RWPE2 (cell line): ENCODE measurements around the gene PARD6B.

Experiments used
- ATAC-seq: fragments of 200-7000 bp; cut with Tn5 transposase; 3 replicates; pipeline ENCODE4 v1.9.1; 2021; ENCODE audit warnings: low read depth
- DNase-seq: peaks from one replicate; pipeline ENCODE4 v3.0.0-alpha.2; 2020; ENCODE audit warnings: low spot score
- H3K27ac ChIP-seq: fragments of 450-650 bp; 2 replicates; pipeline ENCODE4 v1.5.1; 2017; ENCODE audit warnings: mild to moderate bottlenecking; ENCODE audit not compliant: poor library complexity, severe bottlenecking
- H3K27me3 ChIP-seq: fragments of 250-450 bp; sonication (Bioruptor Pico); 2 replicates; pipeline ENCODE4 v1.5.1; 2021; ENCODE audit warnings: mild to moderate bottlenecking, moderate library complexity; ENCODE audit not compliant: insufficient read depth, poor library complexity, severe bottlenecking
- H3K36me3 ChIP-seq: fragments of 250-450 bp; sonication (Bioruptor Pico); 2 replicates; pipeline ENCODE4 v1.5.1; 2020; ENCODE audit warnings: low read depth, mild to moderate bottlenecking, moderate library complexity
- H3K4me1 ChIP-seq: fragments of 250-450 bp; sonication (Bioruptor Pico); 2 replicates; pipeline ENCODE4 v1.5.1; 2021; ENCODE audit warnings: mild to moderate bottlenecking, moderate library complexity; ENCODE audit not compliant: insufficient read depth, poor library complexity, severe bottlenecking
- H3K4me3 ChIP-seq: fragments of 250-450 bp; sonication (Bioruptor Pico); 2 replicates; pipeline ENCODE4 v1.5.1; 2021; ENCODE audit warnings: mild to moderate bottlenecking, moderate library complexity; ENCODE audit not compliant: severe bottlenecking
- H3K9me3 ChIP-seq: fragments of 250-450 bp; sonication (Bioruptor Pico); 2 replicates; pipeline ENCODE4 v1.5.1; 2021; ENCODE audit warnings: mild to moderate bottlenecking, moderate library complexity; ENCODE audit not compliant: severe bottlenecking
- CTCF ChIP-seq: fragments of 450-650 bp; IDR thresholded peaks from one replicate; pipeline ENCODE4 v1.5.1; 2017; ENCODE audit warnings: mild to moderate bottlenecking, moderate library complexity; ENCODE audit not compliant: poor library complexity, severe bottlenecking

The PARD6B gene

GRCh38 chr20:50746138-50746940 is 15.0 kb downstream of the PARD6B start:
- Histone ChIP-seq H3K4me3 (no peak overlapping the region), H3K27ac (peak overlapping the region; percentile 54), H3K4me1 (peaks cover 56% of the 10 kb centered on the region), H3K36me3 (peaks cover 78% of the 10 kb centered on the region), H3K27me3 (no peaks in the 10 kb centered on the region), H3K9me3 (no peaks in the 10 kb centered on the region)
- no peak for DNase-seq
- no peak for TF ChIP-seq CTCF
- ATAC-seq, result no peak

- no peak for TF ChIP-seq CTCF
- H3K4me1 ChIP-seq, result peaks cover 46% of the 10 kb centered on the region
- peaks cover 75% of the 10 kb centered on the region for H3K36me3 ChIP-seq
- ATAC-seq (no peak), DNase-seq (no peak)
- no peak overlapping the region for H3K4me3 ChIP-seq
- H3K9me3 ChIP-seq, result no peaks in the 10 kb centered on the region
- peak overlapping the region; percentile 54 for H3K27ac ChIP-seq
- no peaks in the 10 kb centered on the region for H3K27me3 ChIP-seq
These were observed 15.9 kb downstream of the PARD6B start for GRCh38 chr20:50747275-50747674.

- no peak for TF ChIP-seq CTCF
These were observed 18.8 kb downstream of the PARD6B start for GRCh38 chr20:50750145-50750671.

GRCh38 chr20:50753152-50753551 is 21.8 kb downstream of the PARD6B start:
- TF ChIP-seq CTCF, result no peak
- H3K27me3 ChIP-seq, result no peaks in the 10 kb centered on the region
- no peaks in the 10 kb centered on the region for H3K9me3 ChIP-seq
- DNase-seq (no peak), ATAC-seq (no peak)
- no peak overlapping the region for H3K27ac ChIP-seq
- peaks cover 47% of the 10 kb centered on the region for H3K36me3 ChIP-seq
- no peaks in the 10 kb centered on the region for H3K4me1 ChIP-seq
- no peak overlapping the region for H3K4me3 ChIP-seq

More at GRCh38 chr20:50750145-50750671, 18.8 kb downstream of the PARD6B start:
- Histone ChIP-seq H3K27me3 (no peaks in the 10 kb centered on the region), H3K4me3 (no peak overlapping the region), H3K4me1 (peaks cover 21% of the 10 kb centered on the region), H3K36me3 (peaks cover 73% of the 10 kb centered on the region), H3K27ac (no peak overlapping the region), H3K9me3 (no peaks in the 10 kb centered on the region)
- no peak for ATAC-seq
- no peak for DNase-seq

GRCh38 chr20:50754420-50754819 is 23.0 kb downstream of the PARD6B start:
- no peaks in the 10 kb centered on the region for H3K9me3 ChIP-seq
- ATAC-seq, result no peak
- DNase-seq, result no peak
- H3K4me1 ChIP-seq, result no peaks in the 10 kb centered on the region
- H3K27ac ChIP-seq, result no peak overlapping the region
- TF ChIP-seq CTCF, result no peak
- peaks cover 34% of the 10 kb centered on the region for H3K36me3 ChIP-seq
- no peak overlapping the region for H3K4me3 ChIP-seq
- no peaks in the 10 kb centered on the region for H3K27me3 ChIP-seq
